T-cell (primary cell): Measurements from ENCODE around the gene PRDX3. TPM values are rescaled to one million over a fixed set of nuclear protein-coding genes. Genes with fewer than 3 reads are reported as not detected.

Experiments used
- ATAC-seq, 4 experiments: fragments of 200-7000 bp in 3 of 4; fragments of 150-1000 bp in 1 of 4; cut with Tn5 transposase; replicated peaks in 1 of 4; 1 replicate in 3 of 4; 2 replicates in 1 of 4; pipeline ENCODE4 v1.10.0; 2021; ENCODE audit warnings: moderate library complexity in 3 of 4, mild to moderate bottlenecking in 2 of 4, moderate number of reproducible peaks in 1 of 4
- CTCF ChIA-PET, 2 donors: fragments of 300-600 bp; sonication (Branson Sonifier 250); formaldehyde crosslinking; loops; one replicate each; lab custom pipeline; 2022; ENCODE audit warnings: antibody characterized with exemption in 2 of 2; lab: Charles Lee
- POLR2A ChIA-PET, 2 donors: fragments of 300-600 bp; sonication (Branson Sonifier 250); formaldehyde crosslinking; loops; one replicate each; lab custom pipeline; 2022; ENCODE audit warnings: antibody characterized with exemption in 2 of 2; lab: Charles Lee
- DNase-seq, 35 experiments: peaks; one replicate each; pipeline versions ENCODE4 v3.0.0 to v3.0.0-alpha.2; 2013 to 2023
- H3K27ac ChIP-seq: one replicate; pipeline ENCODE4 v1.5.1; 2013; ENCODE audit warnings: low read length
- H3K27me3 ChIP-seq, 2 experiments: replicated peaks in 1 of 2; 1 replicate in 1 of 2; 2 replicates in 1 of 2; pipeline versions ENCODE4 v1.6.1 to v1.7.0; 2013; ENCODE audit warnings: low read length in 1 of 2, mixed read lengths in 1 of 2; ENCODE audit not compliant: control insufficient read depth in 2 of 2, insufficient read depth in 2 of 2; ENCODE audit errors: extremely low read depth in 1 of 2
- H3K36me3 ChIP-seq, 2 donors: 1 replicate in 1 of 2; 2 replicates in 1 of 2; pipeline versions ENCODE4 v1.6.1 to v1.7.0; 2013; ENCODE audit warnings: low read length in 1 of 2; ENCODE audit not compliant: control insufficient read depth in 2 of 2, insufficient read depth in 1 of 2; ENCODE audit errors: extremely low read depth in 1 of 2
- H3K4me1 ChIP-seq, 2 experiments: 1 replicate in 1 of 2; 2 replicates in 1 of 2; pipeline versions ENCODE4 v1.6.1 to v1.7.0; 2013; ENCODE audit warnings: low read length in 2 of 2, mixed read lengths in 1 of 2; ENCODE audit not compliant: insufficient read depth in 2 of 2, control insufficient read depth in 1 of 2; ENCODE audit errors: extremely low read depth in 1 of 2
- H3K4me3 ChIP-seq, 2 donors: 1 replicate in 1 of 2; 2 replicates in 1 of 2; pipeline versions ENCODE4 v1.5.1 to v1.7.0; 2013; ENCODE audit warnings: mild to moderate bottlenecking in 2 of 2, low read length in 1 of 2, moderate library complexity in 1 of 2; ENCODE audit not compliant: control insufficient read depth in 1 of 2; ENCODE audit errors: extremely low read depth in 1 of 2
- H3K9me3 ChIP-seq: 2 replicates; pipeline ENCODE4 v1.7.0; 2013
- H3K27ac Mint-ChIP-seq, 2 donors: one replicate each; pipeline ENCODE4 v1.8.0; 2020 to 2021; ENCODE audit warnings: mild to moderate bottlenecking in 2 of 2, mixed read lengths in 2 of 2
- H3K27me3 Mint-ChIP-seq, 2 donors: one replicate each; pipeline ENCODE4 v1.8.0; 2021 to 2022; ENCODE audit warnings: mixed read lengths in 2 of 2
- H3K36me3 Mint-ChIP-seq: one replicate; pipeline ENCODE4 v1.8.0; 2021; ENCODE audit warnings: mixed read lengths
- H3K4me1 Mint-ChIP-seq, 3 donors: one replicate each; pipeline ENCODE4 v1.8.0; 2020 to 2022; ENCODE audit warnings: mixed read lengths in 3 of 3, mild to moderate bottlenecking in 1 of 3
- H3K4me3 Mint-ChIP-seq, 3 donors: one replicate each; pipeline ENCODE4 v1.8.0; 2020 to 2022; ENCODE audit warnings: mild to moderate bottlenecking in 3 of 3, mixed read lengths in 3 of 3, moderate library complexity in 3 of 3
- H3K9me3 Mint-ChIP-seq, 3 donors: one replicate each; pipeline ENCODE4 v1.8.0; 2020 to 2022; ENCODE audit warnings: mixed read lengths in 3 of 3
- WGBS: methylation state at CpG from one replicate; pipeline ENCODE4 v1.1.5; 2013; ENCODE audit warnings: missing lambda C conversion rate; ENCODE audit not compliant: insufficient coverage; 5-methylcytosine and 5-hydroxymethylcytosine counted together
- total RNA-seq, 35 experiments: library from RNA in 6 of 35; stranded (reverse) in 6 of 35; fragments of 120-200 nt in 1 of 35; gene quantifications; one replicate each; pipeline versions ENCODE4 v1.2.1 to v1.2.4 and lab custom pipeline; 2013 to 2026

Gene PRDX3
- total RNA-seq, 5 donors from 2014 or later (not counting 1 experiment from before 2014, with no cell fraction given): 15.7 to 36.2 (median 34.7) TPM

- ATAC-seq: peak; percentile 92 to 96 (median 94)
- H3K36me3 Mint-ChIP-seq: peaks cover 31% of the 10 kb centered on the region
- WGBS: 2% methylated on average over 87 of the region's 90 CpGs
- H3K9me3 Mint-ChIP-seq: no peaks in the 10 kb centered on the region
- ChIA-PET CTCF (interaction anchor here in 1 of 2 donors (0.7 to 1.2 kb wide), 3 partner anchors 11 to 46 kb away, joined by 3 read pairs; no protein-coding TSS in a partner anchor), POLR2A (interaction anchor here in 1 of 2 donors (0.5 to 0.8 kb wide), 2 partner anchors 14 to 42 kb away, joined by 3 read pairs; partner anchors contain the start of gene GRK5)
- peak within 1 kb of the TSS; percentile 68 for H3K27ac ChIP-seq
- peaks cover 15 to 36% (median 30%) of the 10 kb centered on the region in 3 donors for H3K4me1 Mint-ChIP-seq
- H3K27ac Mint-ChIP-seq: peak within 1 kb of the TSS; percentile 93 to 96
- no peaks in the 10 kb centered on the region for H3K27me3 ChIP-seq
- peaks cover 7 to 23% of the 10 kb centered on the region in 2 experiments for H3K4me1 ChIP-seq
- peak within 1 kb of the TSS; percentile 72 to 83 for H3K4me3 ChIP-seq
- peak within 1 kb of the TSS; percentile 85 to 90 (median 88) for H3K4me3 Mint-ChIP-seq
- H3K27me3 Mint-ChIP-seq: no peaks in the 10 kb centered on the region
- H3K9me3 ChIP-seq: no peaks in the 10 kb centered on the region
- peak; percentile 52 to 88 (median 72) for DNase-seq
- peaks cover 0 to 26% of the 10 kb centered on the region in 2 donors for H3K36me3 ChIP-seq
Measured at GRCh38 chr10:119165171-119166117, 13.2 kb downstream of the PRDX3 start, which contains the start of gene SFXN4. SFXN4 (minus strand) TSS chr10:119165714; CDS start chr10:119165647, 67 bp downstream.

DNA sequence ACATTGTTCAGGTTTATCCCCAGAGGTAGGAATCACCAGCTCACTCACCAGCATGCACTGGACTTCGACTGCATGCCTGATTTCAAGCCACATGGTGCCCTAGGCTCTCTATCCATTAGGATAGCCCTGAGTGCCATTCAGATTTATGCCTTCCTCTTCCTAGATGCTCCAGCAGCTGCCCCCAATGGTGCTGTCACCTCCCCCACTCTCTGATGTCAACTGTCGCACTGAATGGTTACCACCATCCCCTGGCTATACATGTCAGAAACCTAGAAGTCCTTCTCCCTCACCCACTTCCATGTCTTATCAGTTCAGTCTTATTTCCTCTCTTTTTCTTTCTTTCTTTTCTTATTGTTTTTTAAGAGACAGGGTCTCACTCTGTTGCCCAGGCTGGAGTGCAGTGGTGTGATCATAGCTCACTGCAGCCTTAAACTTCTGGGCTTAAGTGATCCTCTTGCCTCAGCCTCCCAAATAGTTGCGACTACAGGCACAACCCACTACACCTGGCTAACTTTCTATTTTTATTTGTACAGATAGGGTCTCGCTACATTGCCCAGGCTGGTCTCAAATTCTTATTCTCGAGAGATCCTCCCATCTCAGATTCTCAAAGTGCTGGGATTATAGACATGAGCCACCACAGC lies 16.0 kb downstream of the PRDX3 start:
- H3K4me3 ChIP-seq: no peak overlapping the region
- no peak overlapping the region for H3K27ac ChIP-seq
- DNase-seq (no peak), ATAC-seq (no peak)
- Mint-ChIP-seq H3K4me3 (no peak overlapping the region), H3K36me3 (peaks cover 18% of the 10 kb centered on the region), H3K4me1 (peaks cover 15 to 36% (median 30%) of the 10 kb centered on the region in 3 donors), H3K9me3 (no peaks in the 10 kb centered on the region), H3K27ac (peak overlapping the region; percentile 0 to 40), H3K27me3 (no peaks in the 10 kb centered on the region)
- WGBS: 93% methylated on average over 3 of the region's 5 CpGs
- no peaks in the 10 kb centered on the region for H3K9me3 ChIP-seq
- peaks cover 7 to 23% of the 10 kb centered on the region in 2 experiments for H3K4me1 ChIP-seq
- CTCF ChIA-PET: no interaction called here
- H3K36me3 ChIP-seq: peaks cover 2 to 24% of the 10 kb centered on the region in 2 donors
- POLR2A ChIA-PET: interaction anchor here in 1 of 2 donors (0.6 kb wide), 1 partner anchor 11 kb away, joined by 3 read pairs; no protein-coding TSS in a partner anchor
- no peaks in the 10 kb centered on the region for H3K27me3 ChIP-seq

DNA sequence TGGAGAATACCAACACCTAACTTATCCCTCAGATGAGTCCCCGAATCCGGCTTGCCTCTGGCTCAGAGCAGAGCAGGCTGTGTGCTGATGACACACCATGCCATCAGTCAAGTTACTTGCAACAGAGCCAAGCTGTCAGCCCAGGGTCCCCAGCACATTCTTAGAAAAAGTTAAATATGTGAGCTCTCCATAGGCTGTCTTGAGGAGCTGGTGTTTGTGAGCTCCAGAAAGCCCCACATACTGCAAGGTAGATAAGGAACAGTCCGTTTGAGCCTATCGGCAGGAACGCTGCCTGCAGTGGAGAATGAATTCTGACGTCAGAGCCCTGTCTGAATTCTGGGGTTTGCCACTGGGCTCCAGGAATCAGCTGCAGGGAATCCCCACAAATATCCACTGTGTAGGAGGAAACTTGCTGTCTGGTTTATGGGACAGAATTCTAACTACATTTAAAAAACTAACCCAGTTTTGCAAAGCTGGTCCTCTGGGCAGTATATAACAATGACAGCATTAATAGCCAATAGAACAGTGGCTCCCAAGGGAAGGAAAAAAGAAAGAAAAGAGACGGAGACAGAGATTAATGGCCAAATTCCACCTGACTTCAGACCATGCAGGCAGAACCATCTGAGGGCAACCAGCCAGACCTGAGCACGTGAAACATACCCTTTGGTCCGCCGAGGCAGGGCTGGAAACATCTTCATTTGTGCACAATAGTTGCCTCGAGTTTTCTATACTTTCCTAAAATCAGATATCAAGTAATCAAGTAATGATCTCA lies 16.7 kb downstream of the PRDX3 start:
- CTCF ChIA-PET: interaction anchor here (0.5 to 0.6 kb wide), 4 partner anchors 64 to 376 kb away, joined by 3 to 7 read pairs (median 3); no protein-coding TSS in a partner anchor
- H3K4me3 Mint-ChIP-seq: no peak overlapping the region

DNA sequence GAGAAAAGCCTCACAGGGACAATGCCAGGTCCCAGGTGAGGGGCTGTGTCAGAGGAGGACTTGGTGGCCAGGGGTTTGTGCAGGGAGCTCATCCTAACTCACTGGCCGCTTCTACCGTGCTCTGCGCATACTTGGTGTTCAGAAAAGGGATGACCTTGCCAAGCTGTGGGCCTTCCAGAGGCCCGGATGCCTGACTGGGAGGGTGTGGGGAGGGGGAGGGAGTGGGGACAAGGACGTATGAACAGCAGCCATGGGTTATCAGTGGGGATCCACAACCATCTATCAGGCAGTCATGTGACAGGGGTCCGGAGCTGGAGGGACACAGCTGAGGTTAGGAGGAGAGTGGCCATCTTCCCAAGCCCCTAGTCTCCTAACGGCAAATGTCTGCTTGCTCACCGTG lies 19.3 kb downstream of the PRDX3 start:
- Histone ChIP-seq H3K4me1 (peaks cover 1 to 2% of the 10 kb centered on the region in 2 experiments), H3K36me3 (peaks cover 3 to 46% of the 10 kb centered on the region in 2 donors), H3K27ac (no peak overlapping the region), H3K27me3 (no peaks in the 10 kb centered on the region), H3K9me3 (no peaks in the 10 kb centered on the region), H3K4me3 (no peak overlapping the region)
- whole genome bisulfite sequencing: 70% methylated on average over 2 of the region's 8 CpGs
- Mint-ChIP-seq H3K4me1 (peaks cover 0 to 12% (median 9%) of the 10 kb centered on the region in 3 donors), H3K27ac (no peak overlapping the region), H3K36me3 (peaks cover 24% of the 10 kb centered on the region), H3K27me3 (no peaks in the 10 kb centered on the region), H3K9me3 (no peaks in the 10 kb centered on the region), H3K4me3 (no peak overlapping the region)
- POLR2A ChIA-PET: no interaction called here
- no peak for ATAC-seq
- CTCF ChIA-PET: no interaction called here
- DNase-seq: no peak

More for the DNA sequence above, 16.7 kb downstream of the PRDX3 start:
- 83% methylated on average over 10 of the region's 11 CpGs for WGBS
- no peaks in the 10 kb centered on the region for H3K9me3 Mint-ChIP-seq
- DNase-seq (no peak), ATAC-seq (no peak)
- H3K4me1 ChIP-seq: peaks cover 7 to 23% of the 10 kb centered on the region in 2 experiments
- peaks cover 9 to 32% (median 28%) of the 10 kb centered on the region in 3 donors for H3K4me1 Mint-ChIP-seq
- POLR2A ChIA-PET: interaction anchor here in 1 of 2 donors (0.5 to 1.0 kb wide), 5 partner anchors 12 to 641 kb away, joined by 3 to 6 read pairs (median 4); no protein-coding TSS in a partner anchor
- no peaks in the 10 kb centered on the region for H3K27me3 ChIP-seq
- H3K27ac Mint-ChIP-seq: no peak overlapping the region
- H3K9me3 ChIP-seq: no peaks in the 10 kb centered on the region
- H3K4me3 ChIP-seq: no peak overlapping the region
- H3K27me3 Mint-ChIP-seq: no peaks in the 10 kb centered on the region
- no peak overlapping the region for H3K27ac ChIP-seq
- peaks cover 16% of the 10 kb centered on the region for H3K36me3 Mint-ChIP-seq
- H3K36me3 ChIP-seq: peaks cover 2 to 26% of the 10 kb centered on the region in 2 donors

DNA sequence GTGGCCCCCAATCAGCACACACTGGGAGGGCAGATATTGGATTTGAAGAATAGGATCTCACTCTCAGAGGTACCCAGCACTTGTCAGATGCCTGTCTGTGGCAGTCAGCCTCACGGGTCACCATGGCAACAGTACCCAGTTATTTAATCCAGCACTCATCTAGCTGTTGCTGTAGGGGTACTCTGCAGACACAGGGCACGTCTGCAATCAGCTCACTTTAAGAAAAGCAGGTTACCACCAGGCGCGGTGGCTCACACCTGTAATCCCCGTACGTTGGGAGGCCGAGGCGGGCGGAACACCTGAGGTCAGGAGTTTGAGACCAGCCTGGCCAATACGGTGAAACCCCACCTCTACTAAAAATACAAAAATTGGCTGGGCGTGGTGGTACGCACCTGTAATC lies 25.0 kb downstream of the PRDX3 start:
- DNase-seq (no peak), ATAC-seq (no peak)
- Histone ChIP-seq H3K27me3 (no peaks in the 10 kb centered on the region), H3K4me3 (no peak overlapping the region), H3K9me3 (no peaks in the 10 kb centered on the region), H3K4me1 (no peaks in the 10 kb centered on the region), H3K36me3 (peaks cover 16 to 63% of the 10 kb centered on the region in 2 donors), H3K27ac (no peak overlapping the region)
- Mint-ChIP-seq H3K27ac (no peak overlapping the region), H3K9me3 (no peaks in the 10 kb centered on the region), H3K4me3 (no peak overlapping the region), H3K4me1 (no peaks in the 10 kb centered on the region), H3K27me3 (no peaks in the 10 kb centered on the region), H3K36me3 (peaks cover 42% of the 10 kb centered on the region)
- ChIA-PET POLR2A (interaction anchor here in 1 of 2 donors (0.7 kb wide), 1 partner anchor 377 kb away, joined by 3 read pairs; no protein-coding TSS in a partner anchor), CTCF (interaction anchor here in 1 of 2 donors (0.9 kb wide), 1 partner anchor 45 kb away, joined by 3 read pairs; no protein-coding TSS in a partner anchor)
- 97% methylated on average over 6 of the region's 12 CpGs for WGBS
